ENCODE measurements around the gene ZNF784. TPM values are rescaled to one million over a fixed set of nuclear protein-coding genes. Genes with fewer than 3 reads are reported as not detected.

The ZNF784 gene
- total and polyA plus RNA-seq, 2 experiments from 2014 or later, result 1.3 to 3.0 TPM

DNA sequence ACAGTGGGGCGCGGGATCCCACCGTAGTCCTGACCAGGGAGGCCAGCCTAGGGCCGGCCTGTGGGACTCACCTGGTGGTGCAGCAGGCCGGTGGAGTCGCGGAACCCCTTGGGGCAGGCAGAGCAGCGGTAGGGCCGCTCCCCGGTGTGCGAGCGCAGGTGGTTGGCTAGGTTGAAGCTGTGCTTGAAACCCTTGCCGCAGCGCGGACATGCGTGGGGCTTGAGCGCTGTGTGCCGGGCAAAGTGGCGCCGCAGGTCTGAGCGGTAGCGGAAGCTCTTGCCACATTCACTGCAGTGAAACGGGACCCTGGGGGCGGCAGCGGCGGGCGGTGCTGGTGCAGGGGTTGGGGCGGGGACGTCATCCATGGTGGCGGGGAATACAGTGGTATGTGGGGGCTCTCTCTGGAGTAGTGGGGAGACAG is 26.9 kb downstream of the ZNF784 start:
- TF ChIP-seq EZH2phosphoT487 (IDR thresholded peaks at IDR 0.05; ENCODE audit: insufficient read depth, low read depth) (no peak), EZH2 (IDR thresholded peaks at IDR 0.05; ENCODE audit: insufficient read depth, poor library complexity, severe bottlenecking) (no peak)
- Histone ChIP-seq H4K20me1 (ENCODE audit: insufficient read depth) (no peaks in the 10 kb centered on the region), H3K79me2 (ENCODE audit: insufficient read depth) (peaks cover 15% of the 10 kb centered on the region), H3K4me1 (ENCODE audit: insufficient read depth) (0 out of 2 replicates have a peak, but pooled peaks cover 4% of the 10 kb centered on the region), H2AFZ (no peak overlapping the region), H3F3A (ENCODE audit: insufficient read depth) (0 out of 2 replicates have a peak, but pooled peaks cover 9% of the 10 kb centered on the region), H3K27me3 (replicated peaks; ENCODE audit: insufficient read depth) (no peaks in the 10 kb centered on the region), H3K4me2 (ENCODE audit: unreplicated experiment) (no peak overlapping the region), H3K4me3 (no peak overlapping the region), H3K27ac (no peak overlapping the region), H3K36me3 (ENCODE audit: low read depth) (no peaks in the 10 kb centered on the region), H3K9me3 (ENCODE audit: low read depth) (no peaks in the 10 kb centered on the region), H3K9ac (no peak overlapping the region), H3K9me2 (ENCODE audit: insufficient read depth) (no peaks in the 10 kb centered on the region)
- in situ Hi-C loops (cut with MboI), result no loop called here
- WGBS, 2 experiments (ENCODE audit: low coverage in 1 of 2, low lambda C conversion rate in 2 of 2, missing lambda C conversion rate in 2 of 2), result 96 to 99% methylated on average over 8 to 30 of the region's 30 CpGs
- no peak for DNase-seq

DNA sequence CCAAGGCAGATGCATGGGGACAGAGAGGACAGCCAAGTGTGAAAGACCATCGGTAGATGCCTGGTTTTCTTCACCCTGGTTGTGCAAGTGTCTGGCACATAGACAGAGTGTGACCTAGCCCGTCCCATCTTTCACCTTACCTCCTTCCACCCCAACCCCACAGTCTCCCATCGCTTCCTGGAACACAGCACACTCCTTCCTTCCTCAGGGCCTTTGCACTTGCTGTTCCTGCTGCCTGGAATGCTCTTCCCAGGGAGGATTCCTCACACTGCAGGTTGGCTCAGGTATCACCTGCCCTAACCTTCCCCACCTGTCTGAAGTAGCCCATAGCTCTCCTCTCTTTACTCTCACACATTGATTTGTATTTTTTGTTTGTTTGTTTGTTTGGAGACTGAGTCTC is 28.1 kb downstream of the ZNF784 start:
- no peak overlapping the region for H3K27ac ChIP-seq
- 88 to 100% methylated on average over 3 of the region's 3 CpGs for WGBS, 2 experiments (ENCODE audit: low coverage in 1 of 2, low lambda C conversion rate in 2 of 2, missing lambda C conversion rate in 2 of 2)
- no peak overlapping the region for H3K9ac ChIP-seq
- in situ Hi-C loops (cut with MboI), result no loop called here
- H3K27me3 ChIP-seq (replicated peaks; ENCODE audit: insufficient read depth), result no peaks in the 10 kb centered on the region
- no peaks in the 10 kb centered on the region for H4K20me1 ChIP-seq (ENCODE audit: insufficient read depth)
- H3F3A ChIP-seq (ENCODE audit: insufficient read depth), result 0 out of 2 replicates have a peak, but pooled peaks cover 8% of the 10 kb centered on the region
- no peak overlapping the region for H3K4me2 ChIP-seq (ENCODE audit: unreplicated experiment)
- no peak overlapping the region for H3K4me3 ChIP-seq
- H3K9me2 ChIP-seq (ENCODE audit: insufficient read depth), result no peaks in the 10 kb centered on the region
- H3K79me2 ChIP-seq (ENCODE audit: insufficient read depth), result peaks cover 8% of the 10 kb centered on the region
- TF ChIP-seq EZH2 (IDR thresholded peaks at IDR 0.05; ENCODE audit: insufficient read depth, poor library complexity, severe bottlenecking) (no peak), EZH2phosphoT487 (IDR thresholded peaks at IDR 0.05; ENCODE audit: insufficient read depth, low read depth) (no peak)
- H3K36me3 ChIP-seq (ENCODE audit: low read depth), result no peaks in the 10 kb centered on the region
- H3K4me1 ChIP-seq (ENCODE audit: insufficient read depth), result 0 out of 2 replicates have a peak, but pooled peaks cover 4% of the 10 kb centered on the region
- H3K9me3 ChIP-seq (ENCODE audit: low read depth), result no peaks in the 10 kb centered on the region
- no peak for DNase-seq
- no peak overlapping the region for H2AFZ ChIP-seq

DNA sequence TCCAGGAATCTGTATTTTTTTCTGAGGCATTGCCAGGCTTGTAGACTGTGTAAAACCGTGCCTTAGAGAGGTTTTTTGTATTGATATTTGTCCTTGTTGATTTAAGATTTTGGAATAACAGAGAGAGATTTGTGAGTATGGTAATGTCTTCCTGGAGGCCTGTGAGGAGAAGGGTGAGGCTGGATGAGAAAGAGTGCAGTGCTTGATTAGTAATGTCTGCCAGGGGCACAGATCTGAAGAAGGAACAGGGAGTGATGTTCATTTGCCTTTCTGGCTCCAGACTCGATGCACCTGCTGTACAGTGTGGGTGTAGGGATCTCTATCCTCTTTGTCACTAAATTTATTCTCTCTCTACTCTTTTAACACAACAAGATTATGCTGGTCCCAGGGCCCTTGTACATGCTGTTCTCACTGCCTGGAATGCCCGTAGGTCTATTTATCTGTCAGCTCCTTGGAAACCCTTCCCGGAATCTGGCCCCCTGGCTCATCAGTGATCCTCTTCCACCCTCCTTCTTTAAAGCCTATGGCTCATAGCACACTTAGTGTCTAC is 29.3 kb downstream of the ZNF784 start:
- no peaks in the 10 kb centered on the region for H3K9me3 ChIP-seq (ENCODE audit: low read depth)
- in situ Hi-C loops (cut with MboI), result no loop called here
- no peak overlapping the region for H3K9ac ChIP-seq
- DNase-seq, result no peak
- no peaks in the 10 kb centered on the region for H3K9me2 ChIP-seq (ENCODE audit: insufficient read depth)
- no peak for TF ChIP-seq EZH2 (IDR thresholded peaks at IDR 0.05; ENCODE audit: insufficient read depth, poor library complexity, severe bottlenecking)
- TF ChIP-seq EZH2phosphoT487 (IDR thresholded peaks at IDR 0.05; ENCODE audit: insufficient read depth, low read depth), result no peak
- 0 out of 2 replicates have a peak, but pooled peaks cover 3% of the 10 kb centered on the region for H3F3A ChIP-seq (ENCODE audit: insufficient read depth)
- H3K27ac ChIP-seq, result no peak overlapping the region
- H3K36me3 ChIP-seq (ENCODE audit: low read depth), result no peaks in the 10 kb centered on the region
- no peak overlapping the region for H2AFZ ChIP-seq
- no peaks in the 10 kb centered on the region for H3K79me2 ChIP-seq (ENCODE audit: insufficient read depth)
- no peaks in the 10 kb centered on the region for H4K20me1 ChIP-seq (ENCODE audit: insufficient read depth)
- no peak overlapping the region for H3K4me3 ChIP-seq
- WGBS, 2 experiments (ENCODE audit: low coverage in 1 of 2, low lambda C conversion rate in 2 of 2, missing lambda C conversion rate in 2 of 2), result 76 to 79% methylated on average over 4 of the region's 4 CpGs
- H3K4me2 ChIP-seq (ENCODE audit: unreplicated experiment), result no peak overlapping the region
- no peaks in the 10 kb centered on the region for H3K4me1 ChIP-seq (ENCODE audit: insufficient read depth)
- no peaks in the 10 kb centered on the region for H3K27me3 ChIP-seq (replicated peaks; ENCODE audit: insufficient read depth)

DNA sequence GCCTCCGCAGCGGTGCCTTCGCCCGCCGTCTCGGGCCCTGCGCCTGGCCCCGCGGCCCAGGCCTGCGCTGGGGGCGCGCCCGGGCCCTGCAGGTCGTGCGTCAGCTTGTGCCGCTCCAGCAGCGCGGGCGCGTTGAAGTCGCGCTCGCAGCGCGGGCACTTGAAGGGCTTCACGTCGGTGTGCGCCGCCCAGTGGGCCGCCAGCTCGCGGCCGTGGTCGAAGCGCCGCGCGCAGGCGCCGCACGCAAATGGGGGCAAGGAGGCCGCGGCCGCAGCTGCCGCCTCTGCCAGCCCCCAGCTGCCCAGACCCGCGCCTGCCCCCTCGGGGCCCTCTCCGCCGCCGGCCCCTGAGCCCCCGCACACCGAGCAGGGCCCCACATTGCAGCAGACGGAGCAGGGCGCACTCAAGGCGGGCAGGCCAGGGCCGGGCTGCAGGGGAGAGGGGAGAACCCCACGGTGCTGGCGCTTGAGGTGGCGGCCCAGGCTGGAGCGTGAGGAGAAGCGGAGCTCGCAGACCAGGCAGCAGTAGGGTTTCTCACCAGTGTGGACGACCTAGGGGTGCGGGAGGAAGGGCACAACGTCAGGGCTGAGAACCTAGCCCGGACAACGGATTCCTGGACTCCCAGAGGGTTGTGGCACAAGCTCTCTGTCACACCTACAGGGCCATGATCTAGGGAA is 31.1 kb downstream of the ZNF784 start:
- Histone ChIP-seq H4K20me1 (ENCODE audit: insufficient read depth) (no peaks in the 10 kb centered on the region), H3F3A (ENCODE audit: insufficient read depth) (no peaks in the 10 kb centered on the region), H3K36me3 (ENCODE audit: low read depth) (no peaks in the 10 kb centered on the region), H3K9ac (no peak overlapping the region), H3K79me2 (ENCODE audit: insufficient read depth) (no peaks in the 10 kb centered on the region), H2AFZ (no peak overlapping the region), H3K9me3 (ENCODE audit: low read depth) (no peaks in the 10 kb centered on the region), H3K4me1 (ENCODE audit: insufficient read depth) (no peaks in the 10 kb centered on the region), H3K4me2 (ENCODE audit: unreplicated experiment) (no peak overlapping the region), H3K4me3 (no peak overlapping the region), H3K9me2 (ENCODE audit: insufficient read depth) (no peaks in the 10 kb centered on the region), H3K27me3 (replicated peaks; ENCODE audit: insufficient read depth) (no peaks in the 10 kb centered on the region), H3K27ac (no peak overlapping the region)
- no peak for TF ChIP-seq EZH2 (IDR thresholded peaks at IDR 0.05; ENCODE audit: insufficient read depth, poor library complexity, severe bottlenecking)
- TF ChIP-seq EZH2phosphoT487 (IDR thresholded peaks at IDR 0.05; ENCODE audit: insufficient read depth, low read depth), result no peak
- 90 to 96% methylated on average over 26 to 68 of the region's 68 CpGs for WGBS, 2 experiments (ENCODE audit: low coverage in 1 of 2, low lambda C conversion rate in 2 of 2, missing lambda C conversion rate in 2 of 2)
- no peak for DNase-seq
- in situ Hi-C loops (cut with MboI), result no loop called here
